NB4 (cell line): Measurements from ENCODE around the gene KCNK16.

Source experiments
- DNase-seq: peaks from one replicate; pipeline ENCODE4 v3.0.0; 2010; ENCODE audit warnings: low read depth
- H3K4me3 ChIP-seq: one replicate; pipeline ENCODE4 v1.5.1; 2011; ENCODE audit warnings: mild to moderate bottlenecking, low read depth, low read length, moderate library complexity
- CTCF ChIP-seq: IDR thresholded peaks from one replicate; pipeline ENCODE4 v1.5.1; 2012; ENCODE audit warnings: low read depth, low read length
- MAX ChIP-seq: IDR thresholded peaks from 2 replicates; pipeline ENCODE4 v1.6.1; 2011; ENCODE audit warnings: low read depth, low read length
- MYC ChIP-seq: IDR thresholded peaks from 2 replicates; pipeline ENCODE4 v1.6.1; 2011; ENCODE audit warnings: low read depth, low read length
- POLR2A ChIP-seq: IDR thresholded peaks from 2 replicates; pipeline ENCODE4 v1.6.1; 2011; ENCODE audit warnings: mild to moderate bottlenecking; ENCODE audit not compliant: insufficient read length; ENCODE audit errors: extremely low read depth

The KCNK16 gene

GRCh38 chr6:39268171-39268570 is 54.3 kb downstream of the KCNK16 start:
- H3K4me3 ChIP-seq, result no peak overlapping the region
- DNase-seq, result no peak
- TF ChIP-seq MYC (no peak), POLR2A (no peak), MAX (no peak), CTCF (no peak)

DNA sequence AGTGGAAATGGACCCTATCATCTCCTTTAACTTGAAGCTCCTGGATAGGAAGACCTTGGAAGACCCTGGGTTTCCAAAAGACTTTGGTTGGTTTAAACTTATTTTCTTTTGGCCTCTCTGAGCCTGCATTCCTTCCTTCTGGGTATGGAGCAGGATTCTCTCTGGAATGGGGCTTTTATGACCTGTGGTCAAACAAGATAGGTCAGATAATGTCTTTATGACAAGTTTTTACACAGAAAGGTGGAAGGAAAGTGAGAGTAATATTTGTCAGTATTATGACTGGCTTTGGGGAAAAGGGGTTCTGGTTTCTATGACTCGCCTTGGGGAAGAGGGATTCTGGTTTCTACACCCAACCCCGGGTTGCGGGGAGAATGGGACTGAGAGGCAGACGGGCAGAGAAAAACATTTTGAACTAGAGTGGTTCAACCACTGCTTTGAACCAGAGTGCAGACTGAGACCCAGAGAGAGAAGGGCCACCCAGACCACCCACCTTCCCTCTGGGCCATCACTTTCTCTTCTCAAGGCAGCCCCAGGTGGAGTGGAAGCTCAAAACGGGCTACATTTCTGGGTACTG is 55.6 kb downstream of the KCNK16 start:
- no peak for TF ChIP-seq MAX
- H3K4me3 ChIP-seq, result no peak overlapping the region
- no peak for DNase-seq

DNA sequence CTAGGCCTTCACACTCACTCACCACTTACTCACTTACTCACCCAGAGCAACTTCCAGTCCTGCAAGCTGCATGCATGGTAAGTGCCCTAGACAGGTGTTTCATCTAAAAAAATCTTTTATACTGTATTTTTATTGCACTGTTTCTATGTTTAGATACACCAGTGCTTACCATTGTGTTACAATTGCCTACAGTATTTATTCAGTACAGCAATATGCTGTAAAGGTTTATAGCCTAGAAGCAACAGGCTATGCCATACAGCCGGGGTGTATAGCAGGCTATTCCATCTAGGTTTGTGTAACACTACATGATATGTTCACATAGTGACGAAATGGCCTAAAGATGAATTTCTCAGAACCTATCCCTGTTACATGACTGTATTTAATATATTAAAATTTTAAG is 56.1 kb downstream of the KCNK16 start:
- no peak overlapping the region for H3K4me3 ChIP-seq
- TF ChIP-seq MAX (no peak), POLR2A (no peak), CTCF (no peak), MYC (no peak)
- DNase-seq, result no peak
